ENCODE results near the gene CDH20. TPM values are rescaled to one million over a fixed set of nuclear protein-coding genes. Genes with fewer than 3 reads are reported as not detected.

Gene CDH20
- total RNA-seq, 1 experiment from 2014 or later, result not detected

- CTCF ChIA-PET, result no interaction called here
- no peak overlapping the region for H2AFZ ChIP-seq (ENCODE audit: low read depth, low read length, poor library complexity, severe bottlenecking)
- no peaks in the 10 kb centered on the region for H3K79me2 ChIP-seq (ENCODE audit: insufficient read depth, low read length)
- H3K4me3 ChIP-seq (replicated peaks in 1 of 2; ENCODE audit: low read depth in 1 of 2, low read length in 2 of 2), result no peak overlapping the region
- no peak overlapping the region for H3K27ac ChIP-seq (ENCODE audit: low read depth, low read length)
- H3K36me3 ChIP-seq (ENCODE audit: control insufficient read depth in 1 of 2, insufficient read depth in 2 of 2, low read length in 2 of 2), result no peaks in the 10 kb centered on the region
- H3K9me3 ChIP-seq (ENCODE audit: control insufficient read depth in 1 of 2, insufficient read depth in 1 of 2, low read depth in 1 of 2, low read length in 2 of 2), result no peaks in the 10 kb centered on the region
- BruUV-seq (replicated peaks), result no TSS peak
- H3K27me3 ChIP-seq (ENCODE audit: insufficient read depth, low read length), result peaks cover 15% of the 10 kb centered on the region; the same call in 1 of the 2 replicates
- no peaks in the 10 kb centered on the region for H3K9me2 ChIP-seq (ENCODE audit: insufficient read depth)
- no peak overlapping the region for H3K4me2 ChIP-seq (ENCODE audit: low read length)
- RAD21 ChIA-PET (ENCODE audit: low non-redundant PET in 1 of 2, low total read pairs in 2 of 2, uncharacterized antibody in 2 of 2, unreplicated experiment in 2 of 2), result no interaction called here
- POLR2A ChIA-PET, result no interaction called here
- H4K20me1 ChIP-seq (ENCODE audit: insufficient read depth), result no peaks in the 10 kb centered on the region
- no peak overlapping the region for H3K9ac ChIP-seq (ENCODE audit: low read length)
- no peak for DNase-seq (ENCODE audit: low read depth, low spot score)
- ATAC-seq, result no peak
- no peaks in the 10 kb centered on the region for H3K4me1 ChIP-seq (ENCODE audit: control insufficient read depth in 1 of 2, insufficient read depth in 2 of 2, low read length in 2 of 2)
- intact Hi-C loops (cut with micrococcal nuclease), result no loop called here
- TF ChIP-seq ZNF274 (IDR thresholded peaks at IDR 0.05; ENCODE audit: low read depth, low read length), result no peak
- TF ChIP-seq EZH2 (IDR thresholded peaks at IDR 0.05), result no peak
- no peak for TF ChIP-seq TCF7L2 (IDR thresholded peaks at IDR 0.05; ENCODE audit: borderline replicate concordance, extremely low read depth, insufficient read depth, insufficient read length)
- no peak for TF ChIP-seq MAX (IDR thresholded peaks at IDR 0.05)
- TF ChIP-seq ZFX (IDR thresholded peaks at IDR 0.05), result no peak
- TF ChIP-seq EZH2phosphoT487 (IDR thresholded peaks at IDR 0.05; ENCODE audit: borderline replicate concordance), result no peak
- TF ChIP-seq SP1 (IDR thresholded peaks at IDR 0.05; ENCODE audit: low read depth), result no peak
Observed at GRCh38 chr18:61290616-61291015, 42.6 kb upstream of the CDH20 start.

GRCh38 chr18:61292280-61293035, 40.8 kb upstream of the CDH20 start:
- POLR2A ChIA-PET, result no interaction called here
- H3K4me1 ChIP-seq (ENCODE audit: control insufficient read depth in 1 of 2, insufficient read depth in 2 of 2, low read length in 2 of 2), result no peaks in the 10 kb centered on the region
- no peak for ATAC-seq
- no peak overlapping the region for H3K4me2 ChIP-seq (ENCODE audit: low read length)
- intact Hi-C loops (cut with micrococcal nuclease), result no loop called here
- DNase-seq (ENCODE audit: low read depth, low spot score), result no peak
- peaks cover 12% of the 10 kb centered on the region; the same call in 1 of the 2 replicates for H3K27me3 ChIP-seq (ENCODE audit: insufficient read depth, low read length)
- no peak overlapping the region for H3K9ac ChIP-seq (ENCODE audit: low read length)
- no peaks in the 10 kb centered on the region for H3K9me3 ChIP-seq (ENCODE audit: control insufficient read depth in 1 of 2, insufficient read depth in 1 of 2, low read depth in 1 of 2, low read length in 2 of 2)
- H3K4me3 ChIP-seq (replicated peaks in 1 of 2; ENCODE audit: low read depth in 1 of 2, low read length in 2 of 2), result no peak overlapping the region
- RAD21 ChIA-PET (ENCODE audit: low non-redundant PET in 1 of 2, low total read pairs in 2 of 2, uncharacterized antibody in 2 of 2, unreplicated experiment in 2 of 2), result no interaction called here
- no peaks in the 10 kb centered on the region for H3K9me2 ChIP-seq (ENCODE audit: insufficient read depth)
- no peaks in the 10 kb centered on the region for H3K79me2 ChIP-seq (ENCODE audit: insufficient read depth, low read length)
- H3K36me3 ChIP-seq (ENCODE audit: control insufficient read depth in 1 of 2, insufficient read depth in 2 of 2, low read length in 2 of 2), result no peaks in the 10 kb centered on the region
- H3K27ac ChIP-seq (ENCODE audit: low read depth, low read length), result no peak overlapping the region
- CTCF ChIA-PET, result no interaction called here
- BruUV-seq (replicated peaks), result no TSS peak
- H4K20me1 ChIP-seq (ENCODE audit: insufficient read depth), result no peaks in the 10 kb centered on the region
- no peak overlapping the region for H2AFZ ChIP-seq (ENCODE audit: low read depth, low read length, poor library complexity, severe bottlenecking)
- TF ChIP-seq FOSL1 (IDR thresholded peaks at IDR 0.05; ENCODE audit: low read depth), result no peak
- no peak for TF ChIP-seq YY1 (IDR thresholded peaks at IDR 0.05; ENCODE audit: extremely low read depth, insufficient replicate concordance, low read depth, low read length)
- TF ChIP-seq ELF1 (IDR thresholded peaks at IDR 0.05; ENCODE audit: borderline replicate concordance, low read depth), result no peak
- no peak for TF ChIP-seq SIN3A (IDR thresholded peaks at IDR 0.05; ENCODE audit: low read depth)
- TF ChIP-seq ZFX (IDR thresholded peaks at IDR 0.05), result no peak
- no peak for TF ChIP-seq REST (IDR thresholded peaks at IDR 0.05; ENCODE audit: low read depth)
- no peak for TF ChIP-seq ATF3 (IDR thresholded peaks at IDR 0.05)
- no peak for TF ChIP-seq CEBPB (IDR thresholded peaks at IDR 0.05; ENCODE audit: low read depth)
- TF ChIP-seq POLR2AphosphoS5 (IDR thresholded peaks at IDR 0.05; ENCODE audit: low read depth, low read length), result no peak
- TF ChIP-seq TCF7L2 (IDR thresholded peaks at IDR 0.05; ENCODE audit: borderline replicate concordance, extremely low read depth, insufficient read depth, insufficient read length), result no peak
- TF ChIP-seq JUND (IDR thresholded peaks at IDR 0.05), result no peak
- TF ChIP-seq ZNF274 (IDR thresholded peaks at IDR 0.05; ENCODE audit: low read depth, low read length), result no peak
- TF ChIP-seq MAX (IDR thresholded peaks at IDR 0.05), result no peak
- no peak for TF ChIP-seq SRF (IDR thresholded peaks at IDR 0.05; ENCODE audit: low read depth)
